Tibial artery (tissue), 4 donors: Measurements from ENCODE around the gene DEGS1.

ENCODE experiments used
- DNase-seq, 2 donors: peaks; one replicate each; pipeline ENCODE4 v3.0.0-alpha.2; 2019
- H3K27ac ChIP-seq, 2 donors: fragments of 200-600 bp; sonication (generic) in 1 of 2; 1 replicate in 1 of 2; 2 replicates in 1 of 2; pipeline ENCODE4 v1.5.1; 2018 to 2019; ENCODE audit warnings: mild to moderate bottlenecking in 1 of 2
- H3K27me3 ChIP-seq, 2 donors: fragments of 200-600 bp; sonication (generic) in 1 of 2; one replicate each; pipeline versions ENCODE4 v1.5.1 to v1.6.0; 2016 to 2019
- H3K36me3 ChIP-seq, 3 donors: fragments of 200-600 bp; sonication (generic) in 2 of 3; one replicate each; pipeline ENCODE4 v1.5.1; 2016 to 2019; ENCODE audit warnings: mild to moderate bottlenecking in 2 of 3
- H3K4me1 ChIP-seq, 4 donors: fragments of 200-600 bp; sonication (generic) in 2 of 4; 1 replicate in 3 of 4; 2 replicates in 1 of 4; pipeline ENCODE4 v1.5.1; 2016 to 2019
- H3K4me3 ChIP-seq, 2 donors: fragments of 200-600 bp; sonication (generic) in 1 of 2; 1 replicate in 1 of 2; 2 replicates in 1 of 2; pipeline ENCODE4 v1.5.1; 2018 to 2019; ENCODE audit warnings: mild to moderate bottlenecking in 2 of 2
- H3K9me3 ChIP-seq, 3 donors: fragments of 200-600 bp; sonication (generic) in 1 of 3; one replicate each; pipeline ENCODE4 v1.5.1; 2016 to 2019
- intact Hi-C: fragments of 100-400 bp; cut with DNase I; formaldehyde crosslinking; loops from one replicate; pipeline ENCODE4 v1.15.0; 2023; ENCODE audit warnings: low total_unique reads
- TF ChIP-seq, protein P1 (sequence below), 2 experiments: fragments of 200-600 bp in 1 of 2; fragments of 450-650 bp in 1 of 2; IDR thresholded peaks; one replicate each; pipeline ENCODE4 v1.5.1; 2017 to 2019; ENCODE audit warnings: antibody characterized with exemption in 2 of 2, mild to moderate bottlenecking in 1 of 2, moderate library complexity in 1 of 2

Gene DEGS1

DNA sequence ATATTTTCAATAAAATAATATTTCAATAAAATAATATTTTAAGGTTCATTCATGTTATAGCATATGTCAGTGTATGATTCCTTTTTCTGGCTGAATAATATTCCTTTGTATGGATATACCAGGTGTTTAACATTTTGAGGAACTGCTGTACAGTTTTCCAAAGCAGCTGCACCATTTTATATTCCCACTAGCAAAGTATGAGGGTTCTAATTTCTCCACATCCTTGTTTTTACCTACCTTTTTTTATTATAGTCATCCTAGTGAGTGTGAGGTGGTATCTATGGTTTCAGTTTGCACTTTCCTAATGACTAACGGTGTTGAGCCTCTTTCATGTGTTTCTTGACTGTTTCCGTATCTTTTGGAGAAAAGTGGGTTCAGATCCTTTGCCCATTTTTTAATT is 5.2 kb downstream of the DEGS1 start:
- H3K27me3 ChIP-seq: no peaks in the 10 kb centered on the region
- no peak for DNase-seq
- peaks cover 0 to 39% (median 22%) of the 10 kb centered on the region in 4 donors for H3K4me1 ChIP-seq
- intact Hi-C loops: no loop called here
- H3K9me3 ChIP-seq: no peaks in the 10 kb centered on the region
- H3K36me3 ChIP-seq: peaks cover 17 to 27% (median 25%) of the 10 kb centered on the region in 3 donors
- no peak overlapping the region for H3K27ac ChIP-seq
- TF ChIP-seq, protein P1, sequence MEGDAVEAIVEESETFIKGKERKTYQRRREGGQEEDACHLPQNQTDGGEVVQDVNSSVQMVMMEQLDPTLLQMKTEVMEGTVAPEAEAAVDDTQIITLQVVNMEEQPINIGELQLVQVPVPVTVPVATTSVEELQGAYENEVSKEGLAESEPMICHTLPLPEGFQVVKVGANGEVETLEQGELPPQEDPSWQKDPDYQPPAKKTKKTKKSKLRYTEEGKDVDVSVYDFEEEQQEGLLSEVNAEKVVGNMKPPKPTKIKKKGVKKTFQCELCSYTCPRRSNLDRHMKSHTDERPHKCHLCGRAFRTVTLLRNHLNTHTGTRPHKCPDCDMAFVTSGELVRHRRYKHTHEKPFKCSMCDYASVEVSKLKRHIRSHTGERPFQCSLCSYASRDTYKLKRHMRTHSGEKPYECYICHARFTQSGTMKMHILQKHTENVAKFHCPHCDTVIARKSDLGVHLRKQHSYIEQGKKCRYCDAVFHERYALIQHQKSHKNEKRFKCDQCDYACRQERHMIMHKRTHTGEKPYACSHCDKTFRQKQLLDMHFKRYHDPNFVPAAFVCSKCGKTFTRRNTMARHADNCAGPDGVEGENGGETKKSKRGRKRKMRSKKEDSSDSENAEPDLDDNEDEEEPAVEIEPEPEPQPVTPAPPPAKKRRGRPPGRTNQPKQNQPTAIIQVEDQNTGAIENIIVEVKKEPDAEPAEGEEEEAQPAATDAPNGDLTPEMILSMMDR (IDR thresholded peaks at IDR 0.05): no peak
- no peak overlapping the region for H3K4me3 ChIP-seq

GRCh38 chr1:224189561-224189960 is 6.5 kb downstream of the DEGS1 start:
- Histone ChIP-seq H3K36me3 (peaks cover 28 to 33% (median 33%) of the 10 kb centered on the region in 3 donors), H3K4me1 (peaks cover 0 to 34% (median 19%) of the 10 kb centered on the region in 4 donors), H3K27ac (no peak overlapping the region), H3K9me3 (no peaks in the 10 kb centered on the region), H3K27me3 (no peaks in the 10 kb centered on the region), H3K4me3 (no peak overlapping the region)
- TF ChIP-seq, protein P1 (IDR thresholded peaks at IDR 0.05): no peak
- intact Hi-C loops: no loop called here
- peak in 1 of 2 donors; percentile 12 for DNase-seq

- no peaks in the 10 kb centered on the region for H3K9me3 ChIP-seq
- H3K27ac ChIP-seq: no peak overlapping the region
- DNase-seq: no peak
- H3K4me1 ChIP-seq: peaks cover 0 to 7% (median 0%) of the 10 kb centered on the region in 4 donors
- no peaks in the 10 kb centered on the region for H3K27me3 ChIP-seq
- no peak overlapping the region for H3K4me3 ChIP-seq
- peaks cover 29 to 46% (median 43%) of the 10 kb centered on the region in 3 donors for H3K36me3 ChIP-seq
- intact Hi-C loops: no loop called here
- TF ChIP-seq, protein P1 (IDR thresholded peaks at IDR 0.05): no peak
Observed at GRCh38 chr1:224192082-224192788, 9.2 kb downstream of the DEGS1 start.

DNA sequence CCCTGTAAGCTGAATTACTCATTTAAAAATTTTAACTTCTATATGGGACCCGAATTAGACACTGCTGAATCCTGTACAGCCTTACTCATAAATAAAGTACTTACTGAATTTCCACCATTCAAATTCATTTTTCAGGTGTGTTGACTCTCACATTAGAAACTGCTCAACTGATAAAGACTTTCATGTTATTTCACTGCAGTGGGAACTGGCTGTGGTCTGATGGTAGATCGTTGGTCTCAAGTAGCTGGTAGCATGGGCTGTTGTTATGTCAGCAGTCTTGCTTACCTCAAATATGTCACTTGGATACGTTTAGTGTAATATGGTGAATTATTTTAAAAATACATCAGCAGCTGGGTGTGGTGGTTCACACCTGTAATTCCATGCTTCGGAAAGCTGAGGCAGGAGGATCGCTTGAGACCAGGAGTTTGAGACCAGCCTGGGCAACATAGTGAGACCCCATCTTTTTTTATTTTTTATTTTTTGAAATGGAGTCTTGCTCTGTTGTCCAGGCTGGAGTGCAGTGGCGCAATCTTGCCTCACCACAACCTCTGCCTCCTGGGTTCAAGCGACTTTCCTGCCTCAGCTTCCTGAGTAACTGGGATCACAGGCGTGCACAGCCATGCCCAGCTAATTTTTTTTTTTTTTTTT is 10.4 kb downstream of the DEGS1 start:
- no peak for DNase-seq
- H3K27ac ChIP-seq: no peak overlapping the region
- TF ChIP-seq, protein P1 (IDR thresholded peaks at IDR 0.05): no peak
- H3K4me3 ChIP-seq: no peak overlapping the region
- no peaks in the 10 kb centered on the region for H3K9me3 ChIP-seq
- intact Hi-C loops: no loop called here
- H3K4me1 ChIP-seq: no peaks in the 10 kb centered on the region
- H3K36me3 ChIP-seq: peaks cover 29 to 46% (median 43%) of the 10 kb centered on the region in 3 donors
- no peaks in the 10 kb centered on the region for H3K27me3 ChIP-seq

DNA sequence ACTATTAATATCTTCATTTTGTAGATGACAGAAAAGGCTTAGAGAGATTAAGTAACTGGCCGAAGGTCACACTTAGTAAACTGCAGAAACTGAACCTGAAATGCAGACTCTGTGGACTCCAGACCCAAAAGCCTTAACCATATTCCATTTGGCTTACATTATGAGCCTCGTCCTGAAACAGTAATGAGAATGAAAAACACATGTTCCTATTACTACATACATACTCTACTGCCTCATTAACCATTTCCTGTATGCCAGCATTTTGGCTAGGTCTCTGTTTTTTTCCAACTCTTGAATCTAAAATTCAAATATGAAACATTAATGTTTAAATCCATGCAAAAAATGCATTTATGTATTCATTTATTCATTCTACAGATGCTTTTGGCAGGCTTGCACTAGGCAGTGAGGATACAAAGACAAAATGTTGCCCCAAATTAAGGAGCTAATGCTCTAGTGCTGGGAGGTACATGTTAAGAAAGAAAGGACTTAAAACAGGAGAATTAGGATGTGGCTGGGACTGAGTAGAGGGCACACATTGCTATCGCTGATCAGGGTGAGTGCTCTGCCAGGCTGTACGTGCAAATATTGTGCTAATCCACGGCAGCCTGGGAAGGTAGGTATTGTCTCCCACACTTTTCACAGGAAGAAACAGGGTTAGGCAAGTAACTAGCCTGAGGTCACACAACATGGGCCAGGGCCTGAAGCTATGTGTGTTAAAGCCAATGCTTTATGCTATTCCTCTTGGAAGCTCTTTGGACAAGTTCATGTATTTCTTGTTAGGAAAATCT is 14.0 kb downstream of the DEGS1 start:
- H3K36me3 ChIP-seq: peaks cover 24 to 36% (median 29%) of the 10 kb centered on the region in 3 donors
- no peak overlapping the region for H3K27ac ChIP-seq
- no peak for DNase-seq
- H3K4me1 ChIP-seq: no peaks in the 10 kb centered on the region
- no peaks in the 10 kb centered on the region for H3K27me3 ChIP-seq
- TF ChIP-seq, protein P1 (IDR thresholded peaks at IDR 0.05): no peak
- intact Hi-C loops: no loop called here
- H3K4me3 ChIP-seq: no peak overlapping the region
- H3K9me3 ChIP-seq: no peaks in the 10 kb centered on the region
